Kidney (tissue), 14 donors: ENCODE measurements around the gene MAML2. TPM values are rescaled to one million over a fixed set of nuclear protein-coding genes. Genes with fewer than 3 reads are reported as not detected.

Experiments used
- DNase-seq, 5 donors: peaks; one replicate each; pipeline ENCODE4 v3.0.0-alpha.2; 2013 to 2020
- FAIRE-seq: peaks from 2 replicates; lab custom pipeline; 2012; peaks lifted over from hg19 to GRCh38; lab: Jason Lieb, UNC
- H3K27ac ChIP-seq, 2 donors: one replicate each; pipeline ENCODE4 v1.7.0; 2013; ENCODE audit warnings: low read depth in 2 of 2, low read length in 2 of 2, inconsistent platforms in 1 of 2
- H3K27me3 ChIP-seq: one replicate; pipeline ENCODE4 v1.7.1; 2013; ENCODE audit warnings: low read length, inconsistent platforms; ENCODE audit not compliant: control insufficient read depth, insufficient read depth
- H3K36me3 ChIP-seq, 3 donors: one replicate each; pipeline versions ENCODE4 v1.7.0 to v1.7.1; 2013; ENCODE audit warnings: low read length in 3 of 3, control low read depth in 1 of 3, inconsistent platforms in 1 of 3; ENCODE audit not compliant: insufficient read depth in 3 of 3, control insufficient read depth in 2 of 3
- H3K4me1 ChIP-seq, 3 donors: one replicate each; pipeline versions ENCODE4 v1.7.0 to v1.7.1; 2013; ENCODE audit warnings: low read length in 3 of 3, inconsistent platforms in 1 of 3, low read depth in 1 of 3; ENCODE audit not compliant: control insufficient read depth in 2 of 3, insufficient read depth in 2 of 3
- H3K4me3 ChIP-seq, 3 donors: one replicate each; pipeline versions ENCODE4 v1.7.0 to v1.8.1; 2013; ENCODE audit warnings: low read length in 3 of 3, control low read depth in 1 of 3, inconsistent platforms in 1 of 3
- H3K9ac ChIP-seq, 3 donors: one replicate each; pipeline versions ENCODE4 v1.7.0 to v1.7.1; 2013; ENCODE audit warnings: low read length in 3 of 3, control low read depth in 1 of 3, inconsistent platforms in 1 of 3
- H3K9me3 ChIP-seq, 3 donors: one replicate each; pipeline versions ENCODE4 v1.7.0 to v1.7.1; 2013; ENCODE audit warnings: low read length in 3 of 3, control low read depth in 1 of 3, inconsistent platforms in 1 of 3; ENCODE audit not compliant: control insufficient read depth in 2 of 3, insufficient read depth in 1 of 3
- CTCF ChIP-seq: IDR thresholded peaks from 3 replicates; pipeline ENCODE4 v1.5.1; 2012; ENCODE audit warnings: mild to moderate bottlenecking, moderate library complexity, borderline replicate concordance; ENCODE audit not compliant: insufficient read depth; ENCODE audit errors: extremely low read depth
- intact Hi-C: fragments of 100-400 bp; cut with DNase I; formaldehyde crosslinking; loops from one replicate; pipeline ENCODE4 v1.11.1; 2022
- polyA plus RNA-seq: library from polyadenylated mRNA; stranded (reverse); fragments of 350-450 nt; fragmentation: Illumina TruSeq; extraction: RNeasy Lipid Tissue Mini Kit (QIAGEN cat#74804); gene quantifications from one replicate; pipeline ENCODE4 v1.2.3, GENCODE V29; 2014; ENCODE audit warnings: low read depth, low replicate concordance; ENCODE audit not compliant: insufficient read depth
- total RNA-seq: library from RNA; stranded (reverse); fragmentation: NEBNext Ultra II Directional; extraction: Animal tissue kit (Norgen Biotek cat#: 25700); gene quantifications from one replicate; pipeline ENCODE4 v1.2.1, GENCODE V29; 2021
- donor health status: control.
- donor health status: control.
- donor health status: control.
- donor health status: control.
- donor health status: control.
- donor health status: DM: yes; HTN: yes; CAD: no.
- donor health status: Normal renal cell carcinoma (clear cell type).

The MAML2 gene
- total and polyA plus RNA-seq, 2 donors from 2014 or later = 4.9 to 32.3 TPM

- peaks cover 0 to 11% (median 11%) of the 10 kb centered on the region in 3 donors for H3K4me1 ChIP-seq
- no peak overlapping the region for H3K4me3 ChIP-seq
- FAIRE-seq (no peak), DNase-seq (no peak)
- intact Hi-C loops = no loop called here
- no peaks in the 10 kb centered on the region for H3K9me3 ChIP-seq
- no peak for TF ChIP-seq CTCF
- H3K36me3 ChIP-seq = no peaks in the 10 kb centered on the region
- no peak overlapping the region for H3K27ac ChIP-seq
- H3K27me3 ChIP-seq = no peaks in the 10 kb centered on the region
- H3K9ac ChIP-seq = no peak overlapping the region
These were observed 299.7 kb downstream of the MAML2 start for GRCh38 chr11:96043291-96043690.

GRCh38 chr11:96038046-96038445 lies 304.9 kb downstream of the MAML2 start:
- H3K27ac ChIP-seq = no peak overlapping the region

GRCh38 chr11:96037405-96037949 lies 305.5 kb downstream of the MAML2 start:
- no peak overlapping the region for H3K9ac ChIP-seq
- no peaks in the 10 kb centered on the region for H3K27me3 ChIP-seq
- no peak for TF ChIP-seq CTCF
- intact Hi-C loops = no loop called here
- H3K4me1 ChIP-seq = peaks cover 3 to 10% (median 8%) of the 10 kb centered on the region in 3 donors
- no peaks in the 10 kb centered on the region for H3K36me3 ChIP-seq
- H3K27ac ChIP-seq = peak overlapping the region; percentile 26 to 32
- H3K4me3 ChIP-seq = no peak overlapping the region
- peak in 3 of 5 donors; percentile 47 to 89 (median 73) for DNase-seq
- no peaks in the 10 kb centered on the region for H3K9me3 ChIP-seq
- no peak for FAIRE-seq

More at GRCh38 chr11:96038046-96038445, 304.9 kb downstream of the MAML2 start:
- DNase-seq (no peak), FAIRE-seq (no peak)
- no peaks in the 10 kb centered on the region for H3K9me3 ChIP-seq
- no peak overlapping the region for H3K9ac ChIP-seq
- H3K4me3 ChIP-seq = no peak overlapping the region
- TF ChIP-seq CTCF = no peak
- intact Hi-C loops = no loop called here
- H3K4me1 ChIP-seq = peaks cover 3 to 10% (median 8%) of the 10 kb centered on the region in 3 donors
- H3K27me3 ChIP-seq = no peaks in the 10 kb centered on the region
- no peaks in the 10 kb centered on the region for H3K36me3 ChIP-seq

- no peak overlapping the region for H3K27ac ChIP-seq
- no peaks in the 10 kb centered on the region for H3K27me3 ChIP-seq
- H3K4me1 ChIP-seq = peaks cover 3 to 10% (median 8%) of the 10 kb centered on the region in 3 donors
- intact Hi-C loops = no loop called here
- no peak for FAIRE-seq
- H3K9ac ChIP-seq = no peak overlapping the region
- no peak for DNase-seq
- no peaks in the 10 kb centered on the region for H3K9me3 ChIP-seq
- no peaks in the 10 kb centered on the region for H3K36me3 ChIP-seq
- no peak for TF ChIP-seq CTCF
- H3K4me3 ChIP-seq = no peak overlapping the region
These were observed 306.1 kb downstream of the MAML2 start for GRCh38 chr11:96036863-96037262.
